DND-41 (cell line): ENCODE measurements around the gene ALG8.

Experiments
- CTCF ChIP-seq: IDR thresholded peaks from 2 replicates; pipeline ENCODE4 v1.5.1; 2012; ENCODE audit warnings: borderline replicate concordance, low read length, moderate library complexity, mild to moderate bottlenecking; ENCODE audit not compliant: poor library complexity, severe bottlenecking; ENCODE audit errors: extremely low read depth
- EZH2 ChIP-seq: IDR thresholded peaks from 3 replicates; pipeline ENCODE4 v1.6.1; 2012; ENCODE audit warnings: borderline replicate concordance, low read depth, mild to moderate bottlenecking, moderate library complexity, low read length, inconsistent platforms; ENCODE audit not compliant: severe bottlenecking

GRCh38 chr11:78080084-78080817 is 59.2 kb downstream of the ALG8 start:
- TF ChIP-seq CTCF (no peak), EZH2 (no peak)
